Activated CD4-positive, alpha-beta T cell treated with anti-CD3 and anti-CD28 coated beads, Interleukin-2, amount 50 U/mL, for 24 hours (primary cell): ENCODE results near the gene ZNF736.
"Not testable (repeated sequence)": the region's sequence is repeated elsewhere in the genome, so short reads cannot be mapped to it uniquely, and the experiment has no call there.

ENCODE experiments used
- DNase-seq, 2 donors: peaks; one replicate each; pipeline ENCODE4 v3.0.0-alpha.2; 2020; ENCODE audit warnings: low read depth in 1 of 2, low spot score in 1 of 2

The ZNF736 gene

DNA sequence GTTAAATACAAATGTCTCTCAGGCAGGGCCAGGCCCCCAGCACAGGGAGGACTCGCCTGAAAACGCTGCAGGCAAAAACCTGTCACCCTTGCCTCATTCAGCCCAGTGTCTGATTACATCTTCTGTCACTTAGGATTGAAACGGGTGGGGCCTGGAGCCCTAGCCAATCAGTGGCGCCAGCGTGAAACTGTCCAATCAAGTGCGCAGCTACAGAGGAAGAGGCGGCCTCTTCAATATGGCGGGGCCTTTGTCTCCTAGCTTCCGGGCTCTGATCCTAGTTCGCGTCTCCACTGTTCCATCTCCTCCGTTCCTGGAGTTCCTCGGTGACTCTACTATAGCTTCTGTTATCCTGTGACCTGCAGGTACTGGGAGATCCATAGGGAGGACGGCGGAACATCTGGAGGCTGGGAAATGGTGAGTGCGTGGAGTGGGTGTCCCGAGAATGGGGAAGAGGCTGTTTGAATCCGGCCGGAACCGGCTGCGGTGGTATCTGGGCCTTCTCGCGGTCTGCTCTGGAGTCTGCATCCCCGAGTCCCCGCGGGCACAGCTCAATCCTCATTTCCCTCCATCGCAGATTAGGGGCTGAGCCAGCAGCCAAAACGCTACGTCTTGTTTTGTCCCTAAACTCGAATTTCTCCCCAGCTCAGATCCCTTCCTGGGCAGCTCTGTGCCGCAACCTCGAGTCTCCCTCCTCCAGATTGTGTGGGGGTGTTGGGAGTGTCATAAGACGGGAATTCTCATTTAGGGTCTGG, at the start of gene ZNF736:
ZNF736 (plus strand) TSS at position 222 of the 752 bp plus-strand sequence; CDS start at position 412, 190 bp downstream.
- peak; percentile 52 to 83 for DNase-seq

DNA sequence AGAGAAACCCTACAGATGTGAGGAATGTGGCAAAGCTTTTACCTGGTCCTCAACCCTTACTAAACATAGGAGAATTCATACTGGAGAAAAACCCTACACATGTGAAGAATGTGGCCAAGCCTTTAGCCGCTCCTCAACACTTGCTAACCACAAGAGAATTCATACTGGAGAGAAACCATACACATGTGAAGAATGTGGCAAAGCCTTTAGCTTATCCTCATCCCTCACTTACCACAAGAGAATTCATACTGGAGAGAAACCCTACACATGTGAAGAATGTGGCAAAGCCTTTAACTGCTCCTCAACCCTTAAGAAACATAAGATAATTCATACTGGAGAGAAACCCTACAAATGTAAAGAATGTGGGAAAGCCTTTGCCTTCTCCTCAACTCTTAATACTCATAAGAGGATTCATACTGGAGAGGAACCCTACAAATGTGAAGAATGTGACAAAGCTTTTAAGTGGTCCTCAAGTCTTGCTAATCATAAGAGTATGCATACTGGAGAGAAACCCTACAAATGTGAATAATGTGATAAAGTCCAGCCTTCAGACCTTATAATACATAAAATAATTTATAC, 47.3 kb upstream of the ZNF736 start:
- DNase-seq: no peak

DNA sequence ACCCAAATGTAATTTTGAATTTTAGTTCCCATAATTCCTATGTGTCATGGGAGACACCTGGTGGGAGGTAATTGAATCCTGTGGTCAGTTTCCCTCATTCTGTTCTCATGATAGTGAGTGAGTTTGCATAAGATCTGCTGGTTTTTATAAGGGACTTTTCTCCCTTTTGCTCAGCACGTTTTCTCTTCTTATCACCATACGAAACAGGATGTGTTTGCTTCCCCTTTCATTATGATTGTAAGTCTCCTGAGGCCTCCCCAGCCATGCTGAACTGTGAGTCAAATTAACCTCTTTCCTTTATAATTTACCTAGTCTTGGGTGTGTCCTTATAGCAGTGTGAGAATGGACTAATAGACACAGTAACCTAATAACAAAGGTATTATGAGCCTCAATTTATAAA, 36.1 kb upstream of the ZNF736 start:
- DNase-seq: no peak

DNA sequence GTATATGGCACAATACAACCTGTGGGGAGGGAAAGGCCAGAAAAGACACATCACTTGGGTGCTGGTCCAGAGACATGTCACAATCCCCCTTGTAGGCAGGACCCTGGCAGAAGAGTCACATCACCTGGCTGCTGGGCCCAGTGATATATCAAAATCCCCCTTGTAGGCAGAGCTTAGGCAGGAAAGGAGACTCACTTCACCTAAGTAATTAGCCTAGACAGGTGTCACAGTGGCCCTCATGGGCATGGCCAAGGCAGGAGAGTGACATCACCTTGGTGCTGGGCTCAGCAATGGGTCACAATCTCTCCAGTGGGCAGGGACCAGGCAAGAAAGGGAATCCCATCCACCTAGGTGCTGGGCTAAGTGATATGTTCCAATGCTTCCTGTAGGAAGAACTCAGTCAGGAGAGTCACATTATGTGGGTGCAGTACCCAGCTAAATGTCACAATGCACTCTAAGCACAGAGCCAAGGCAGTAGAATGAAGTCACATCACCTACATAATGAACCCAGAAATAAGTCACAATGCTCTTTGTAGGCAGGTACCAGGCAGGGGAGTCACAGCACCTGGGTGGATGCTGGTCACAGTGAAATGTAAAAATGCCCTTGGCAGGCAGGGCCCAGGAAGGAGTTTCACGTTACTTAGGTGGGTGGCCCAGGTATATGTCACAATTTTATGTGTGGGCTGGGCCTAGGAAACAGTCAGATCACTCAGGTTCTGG, 18.9 kb upstream of the ZNF736 start:
- DNase-seq: no peak

DNA sequence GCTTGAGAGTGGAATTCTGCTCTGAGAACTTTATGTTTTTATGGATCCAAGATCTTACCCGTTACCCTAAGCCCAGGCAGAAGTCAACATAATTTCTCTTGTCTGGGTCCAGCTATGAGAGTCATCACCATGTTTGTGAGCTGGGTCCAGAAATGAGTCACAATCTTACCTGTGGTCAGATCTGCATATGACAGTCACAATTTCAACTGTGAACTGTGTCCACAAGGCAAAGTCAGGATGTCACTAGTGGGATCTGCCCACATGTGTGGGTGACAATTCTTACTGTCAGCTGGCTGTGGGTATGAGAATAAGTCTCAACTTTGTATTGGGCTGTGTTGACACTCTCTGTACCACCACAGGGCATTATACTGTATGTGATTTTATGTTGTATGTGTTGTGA, 16.3 kb upstream of the ZNF736 start:
- DNase-seq: not testable (repeated sequence)

DNA sequence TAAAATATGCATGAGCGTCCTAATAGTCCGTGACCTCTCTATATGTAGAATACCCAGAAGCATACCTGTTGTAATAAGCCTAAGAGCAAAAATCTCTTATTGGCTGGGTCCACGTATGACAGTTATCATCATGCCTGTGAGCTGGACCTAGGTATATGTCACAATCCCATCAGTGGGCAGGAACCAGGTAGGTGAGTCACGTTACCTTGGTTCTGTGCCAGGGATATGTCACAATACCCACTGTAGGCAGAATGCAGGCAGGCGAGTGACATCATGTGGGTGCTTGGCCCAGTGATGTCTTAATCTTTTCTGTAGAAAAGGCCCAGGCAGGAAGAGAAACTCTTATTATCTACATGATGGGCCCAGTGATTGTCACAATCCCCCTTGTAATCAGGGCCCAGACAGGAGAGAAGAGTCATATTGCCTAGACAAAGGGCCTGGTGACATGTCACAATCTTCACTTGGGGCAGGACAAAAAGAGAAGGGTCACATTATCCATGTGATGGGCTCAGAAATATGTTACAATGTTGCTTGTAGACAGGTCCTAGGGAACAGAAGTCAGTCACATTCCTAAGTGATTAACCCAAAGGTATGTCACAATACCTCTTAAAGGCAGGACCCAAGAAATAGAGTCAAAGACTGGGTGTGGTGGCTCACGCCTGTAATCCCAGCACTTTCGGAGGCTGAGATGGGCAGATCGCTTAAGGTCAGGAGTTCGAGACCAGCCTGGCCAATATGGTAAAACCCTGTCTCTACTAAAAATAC, 12.9 kb upstream of the ZNF736 start:
- no peak for DNase-seq

DNA sequence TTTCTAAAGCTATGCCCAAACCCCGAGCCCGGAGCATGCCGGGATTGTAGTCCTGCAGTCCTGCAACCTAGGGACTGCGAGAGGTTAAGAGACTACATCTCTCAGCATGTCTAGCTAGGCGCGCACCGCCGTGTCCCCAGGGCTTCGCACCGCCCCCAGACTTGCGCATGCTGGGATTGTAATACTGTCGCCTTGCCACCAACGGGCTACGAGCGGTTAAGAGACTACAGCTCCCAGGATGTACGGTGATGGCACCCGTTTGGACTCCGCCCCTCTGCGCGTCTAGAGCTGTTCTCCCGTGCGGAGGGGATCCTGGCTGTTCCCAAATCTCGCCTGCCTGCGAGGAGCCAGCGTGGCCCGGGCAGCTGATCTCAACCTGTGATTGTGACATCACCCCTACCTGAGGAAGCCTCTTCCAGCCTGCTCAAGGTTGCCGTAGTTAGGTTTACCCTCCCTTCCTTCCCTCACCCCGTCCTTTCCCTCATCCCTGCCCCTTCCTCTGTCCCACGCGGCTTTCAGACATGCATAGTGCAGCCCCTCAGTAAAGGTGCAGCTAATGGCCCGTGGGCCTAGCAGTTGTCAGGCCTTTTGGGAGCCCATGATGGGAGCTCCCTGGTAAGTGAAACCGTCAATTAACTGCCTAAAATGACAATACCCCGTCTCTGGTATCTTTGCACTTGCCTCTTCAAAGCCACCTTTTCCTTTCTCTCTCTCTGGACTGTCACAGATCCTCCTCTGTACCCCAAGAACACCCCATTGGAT, 6.3 kb upstream of the ZNF736 start:
- DNase-seq: peak; percentile 82 to 92

DNA sequence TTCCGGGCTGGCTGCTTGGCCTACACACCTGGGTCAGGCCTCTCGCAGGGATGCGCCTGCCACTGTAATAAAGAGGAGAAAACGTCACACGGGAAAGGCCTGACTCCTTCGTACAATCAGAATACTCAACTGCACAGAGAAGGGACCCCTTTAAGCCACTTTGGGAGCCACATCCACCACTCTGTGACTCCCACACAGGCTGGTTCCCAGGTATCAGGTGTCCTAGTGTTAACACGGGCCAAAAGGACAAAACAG, 5.8 kb upstream of the ZNF736 start:
- no peak for DNase-seq

DNA sequence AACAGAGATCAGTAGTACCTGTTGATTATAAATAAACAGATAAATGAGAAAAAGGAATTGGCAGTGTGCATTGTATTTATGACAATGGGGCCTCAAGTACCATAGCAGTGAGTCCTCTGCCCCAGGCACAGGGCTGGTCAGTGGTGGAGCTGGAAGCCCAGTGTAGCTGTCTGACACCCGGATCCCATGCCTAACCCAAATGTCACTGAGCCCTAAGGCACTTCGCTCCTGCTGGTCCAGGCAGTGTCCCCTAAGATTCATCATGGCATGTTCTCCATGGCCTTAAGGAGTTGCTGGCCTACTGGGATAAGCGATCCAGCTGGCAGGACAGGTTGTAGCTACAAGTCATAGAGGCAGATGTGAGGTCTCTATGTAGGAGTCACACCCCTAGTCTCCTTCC, 3.3 kb upstream of the ZNF736 start:
- no peak for DNase-seq

DNA sequence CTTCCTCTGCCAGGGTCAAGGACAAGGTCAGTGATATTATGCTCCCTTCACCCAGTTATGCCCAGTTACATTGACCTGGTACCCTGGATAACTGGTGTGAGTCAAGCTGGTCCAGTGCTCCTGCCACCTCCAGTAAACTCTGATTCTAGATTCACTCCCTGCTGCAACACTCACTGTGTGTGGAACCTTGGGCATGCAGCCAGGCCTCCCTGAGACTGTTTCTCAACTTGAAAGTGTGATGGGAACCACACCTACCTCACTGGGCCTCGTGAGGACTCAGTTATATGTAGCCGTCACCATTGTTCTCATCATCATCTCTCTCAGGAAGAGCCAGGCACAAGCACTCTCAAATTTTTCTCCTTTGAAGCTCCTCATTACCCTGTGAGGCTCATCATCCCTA, 935 bp upstream of the ZNF736 start:
- DNase-seq: no peak

DNA sequence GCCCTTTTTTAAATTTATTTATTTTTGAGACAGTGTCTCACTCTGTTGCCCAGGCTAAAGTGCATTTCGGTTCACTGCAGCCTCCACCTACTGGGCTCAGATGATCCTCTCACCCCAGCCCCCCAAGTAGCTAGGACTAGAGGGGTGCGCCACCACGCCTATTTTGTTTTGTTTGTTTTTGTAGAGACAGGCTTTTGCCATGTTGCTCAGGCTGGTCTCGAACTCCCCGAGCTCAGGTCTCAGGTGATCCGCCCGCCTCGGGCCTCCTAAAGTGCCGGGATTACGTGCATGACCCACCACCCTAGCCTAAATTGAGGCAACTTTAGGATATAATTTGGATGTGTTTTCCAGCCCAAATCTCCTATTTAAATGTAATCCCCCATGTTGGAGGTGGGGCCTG, 805 bp downstream of the ZNF736 start:
- DNase-seq: no peak

DNA sequence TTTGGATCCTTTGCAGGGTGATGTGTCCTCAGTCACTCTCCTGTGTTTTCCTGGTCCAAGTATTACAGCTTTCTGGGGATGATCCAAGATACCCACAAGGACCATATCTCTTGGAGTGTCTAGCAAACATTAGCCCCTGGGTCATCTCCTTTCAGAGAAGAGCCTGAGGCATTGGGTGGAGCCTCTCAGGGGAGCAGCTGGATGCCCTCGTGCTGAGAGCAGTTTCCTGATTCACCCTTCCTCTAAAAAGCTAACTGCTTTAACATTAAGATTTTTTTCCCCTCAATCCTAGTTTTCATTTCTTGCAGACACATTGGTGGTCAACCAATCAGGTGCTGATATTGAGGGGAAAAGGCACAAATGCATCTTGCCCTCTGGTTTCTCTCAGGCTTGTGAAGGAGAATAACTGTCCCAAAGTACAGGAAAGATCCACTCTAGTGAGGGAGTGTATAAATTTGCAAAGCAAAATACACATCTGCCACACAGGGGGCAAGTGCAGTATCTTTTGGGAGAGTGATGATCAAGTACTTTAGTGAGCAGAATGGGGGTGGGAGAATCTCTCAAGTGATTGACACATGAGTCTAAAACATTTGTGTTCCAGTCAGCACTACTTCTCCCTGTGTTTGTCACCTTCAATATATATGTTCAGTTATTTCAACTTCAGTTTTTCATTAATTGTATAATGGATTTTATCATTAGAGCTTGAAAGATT, 2.4 kb downstream of the ZNF736 start:
- DNase-seq: not testable (repeated sequence)

DNA sequence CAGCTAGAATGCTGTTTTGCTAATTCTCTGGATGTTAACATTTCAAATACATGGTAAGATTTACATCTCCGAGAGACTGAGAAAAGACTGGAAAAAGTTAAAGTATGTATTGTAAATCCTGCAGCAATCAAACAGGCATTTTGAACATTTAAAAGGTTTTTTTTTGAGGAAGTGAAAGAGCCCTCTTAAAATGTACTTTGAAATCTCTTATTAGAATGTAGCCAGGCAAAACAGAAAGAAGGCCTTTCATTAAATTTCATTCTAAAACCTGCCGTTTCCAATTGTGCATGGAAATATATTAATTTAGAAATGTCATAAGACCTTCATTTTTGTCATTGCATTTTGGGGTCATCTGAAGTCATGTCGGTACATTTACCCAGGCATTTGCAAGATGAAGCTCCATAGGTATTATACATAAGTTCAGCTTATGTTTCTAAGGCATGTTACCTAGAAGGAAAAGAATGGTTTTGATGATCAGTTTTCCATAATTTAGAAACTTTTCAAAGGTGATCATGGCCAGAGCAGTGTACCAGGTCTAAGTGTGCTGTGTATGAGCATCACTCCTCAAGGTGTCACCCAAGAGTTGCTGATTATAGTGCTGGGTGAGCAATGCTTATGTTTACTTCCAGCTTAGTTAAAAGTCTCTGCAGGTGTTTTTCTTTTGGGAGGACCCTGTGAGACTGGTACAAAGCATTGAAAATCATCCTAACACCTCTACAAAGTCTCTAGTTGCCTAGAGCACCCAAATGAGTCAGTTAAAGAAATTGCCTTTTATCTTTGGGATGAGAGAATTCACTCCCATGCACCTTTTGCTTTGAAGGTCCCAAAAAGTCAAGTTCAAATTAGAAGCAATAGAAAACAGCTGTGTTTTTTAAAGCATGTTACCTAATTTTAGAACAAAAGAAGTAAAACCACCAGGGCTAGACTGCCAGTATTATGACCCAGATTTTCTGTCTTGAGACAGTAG, 7.1 kb downstream of the ZNF736 start:
- DNase-seq: no peak

DNA sequence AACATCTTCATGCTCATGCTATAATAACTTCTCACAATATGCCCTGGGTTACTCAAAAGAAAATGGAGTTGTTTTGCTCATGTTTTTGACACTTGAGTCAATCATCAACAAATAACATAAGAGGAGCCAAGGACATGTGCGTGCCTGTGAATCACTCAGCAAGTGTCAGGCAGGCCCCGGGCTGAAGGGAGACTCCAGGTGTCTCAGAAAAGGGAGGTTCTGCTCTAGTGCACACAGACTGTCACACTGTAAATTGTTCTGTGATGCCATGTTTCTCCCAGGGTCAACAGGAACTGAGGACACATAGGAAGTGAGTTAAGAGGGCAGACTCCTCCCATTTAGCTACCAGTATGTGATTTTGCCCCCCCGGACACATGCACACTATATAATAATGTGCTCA, 10.4 kb downstream of the ZNF736 start:
- not testable (repeated sequence) for DNase-seq

DNA sequence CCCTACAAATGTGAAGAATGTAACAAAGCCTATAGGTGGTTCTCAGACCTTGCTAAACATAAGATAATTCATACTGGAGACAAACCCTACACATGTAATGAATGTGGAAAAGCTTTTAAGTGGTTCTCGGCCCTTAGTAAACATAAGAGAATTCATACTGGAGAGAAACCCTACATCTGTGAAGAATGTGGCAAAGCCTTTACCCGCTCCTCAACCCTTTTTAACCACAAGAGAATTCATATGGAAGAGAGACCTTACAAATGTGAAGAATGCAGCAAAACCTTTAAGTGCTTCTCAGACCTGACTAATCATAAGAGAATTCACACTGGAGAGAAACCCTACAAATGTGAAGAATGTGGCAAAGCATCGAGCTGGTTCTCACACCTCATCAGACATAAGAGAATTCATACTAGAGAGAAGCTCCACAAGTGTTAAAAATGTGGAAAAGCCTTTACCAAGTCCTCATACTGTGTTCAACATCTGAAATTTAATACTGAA, 35.0 kb downstream of the ZNF736 start:
- DNase-seq: not testable (repeated sequence)

DNA sequence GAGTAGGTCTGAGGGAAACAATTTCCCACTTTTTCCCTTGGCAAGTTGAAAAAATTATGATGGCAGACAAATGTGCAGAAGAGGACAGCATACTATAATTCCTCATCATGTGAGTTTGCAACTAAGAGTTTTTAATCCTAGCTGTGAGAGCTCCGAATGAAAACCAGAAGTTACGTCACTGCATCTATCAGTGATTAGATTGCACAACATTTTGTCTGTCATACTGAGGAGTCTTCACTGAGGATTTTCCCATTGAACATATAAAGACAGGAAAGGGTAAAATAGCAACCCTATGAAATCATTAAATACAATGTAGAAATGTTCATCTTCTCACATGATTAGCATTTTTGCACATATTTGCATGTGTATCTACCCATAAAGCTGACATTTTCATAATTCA, 45.8 kb downstream of the ZNF736 start:
- no peak for DNase-seq

DNA sequence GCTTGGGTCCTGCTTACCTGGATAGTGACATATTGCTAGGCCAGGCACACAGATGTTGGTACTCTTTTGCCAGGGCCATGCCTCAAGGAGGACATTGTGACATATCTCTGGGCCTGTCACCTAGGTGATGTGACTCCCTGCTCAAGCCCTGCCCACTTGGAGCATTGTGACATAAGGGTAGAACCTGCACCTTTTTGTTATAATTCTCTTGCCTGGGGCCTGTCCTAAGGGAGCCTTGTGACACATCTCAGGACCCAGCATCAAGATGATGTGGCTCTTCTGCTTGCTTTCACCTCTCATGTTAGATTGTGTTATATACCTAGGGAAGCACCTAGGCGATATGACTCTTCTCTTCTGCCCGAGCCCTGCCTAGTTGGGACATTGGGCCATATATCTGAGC, 57.4 kb downstream of the ZNF736 start:
- no peak for DNase-seq

DNA sequence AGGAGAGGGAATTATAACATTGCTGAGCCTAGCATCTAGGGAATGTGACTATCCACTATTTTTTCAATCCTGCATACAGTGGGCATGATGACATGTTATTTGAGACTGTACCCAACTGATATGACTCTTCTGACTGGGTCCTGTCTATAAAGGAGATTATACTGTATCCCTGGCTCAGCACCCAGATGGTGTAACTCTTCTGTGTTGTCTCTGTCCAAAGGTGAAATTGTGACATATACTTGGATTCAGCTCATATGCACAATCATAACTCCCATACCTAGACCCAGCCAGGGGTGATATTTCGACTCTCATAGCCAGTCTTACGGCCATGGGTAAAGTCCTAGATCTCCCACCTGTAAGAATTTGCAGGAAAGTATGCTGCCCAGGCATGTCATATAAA, 59.3 kb downstream of the ZNF736 start:
- no peak for DNase-seq

DNA sequence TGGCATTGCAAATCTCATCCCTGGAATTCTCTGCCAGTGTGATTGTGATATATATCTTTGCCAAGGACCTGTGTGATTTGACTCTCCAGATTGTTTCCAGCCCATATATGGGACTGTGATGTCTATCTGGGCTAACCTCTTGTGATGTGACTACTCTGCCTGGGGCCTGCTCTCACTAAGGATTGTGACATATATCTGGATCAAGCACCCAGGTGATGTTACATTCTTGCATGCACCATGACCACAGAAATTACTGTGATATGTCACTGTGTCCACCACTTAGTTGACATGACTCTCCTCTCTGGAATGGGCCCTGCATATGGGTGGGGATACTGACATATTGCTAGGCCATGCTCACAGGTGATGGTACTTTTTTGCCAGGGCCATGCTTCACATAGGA, 86.6 kb downstream of the ZNF736 start:
- no peak for DNase-seq
